K562 (cell line): ENCODE data around the gene MTMR3. TPM values are rescaled to one million over a fixed set of nuclear protein-coding genes. Genes with fewer than 3 reads are reported as not detected.

Experiments used
- ATAC-seq: fragments of 200-7000 bp; cut with Tn5 transposase; 3 replicates; pipeline ENCODE4 v1.9.1; 2020; ENCODE audit warnings: moderate library complexity
- BruUV-seq: library from RNA; stranded (reverse); fragments of 400-500 nt; replicated peaks from 2 replicates; lab custom pipeline; 2021; lab: Mats Ljungman, UMichigan
- CTCF ChIA-PET: fragments of 300-600 bp; formaldehyde crosslinking; extraction: SDS; loops from one replicate; lab custom pipeline; 2021; ENCODE audit warnings: low intra/inter-chr PET ratio; lab: Yijun Ruan, JAX
- POLR2A ChIA-PET: fragments of 300-600, 350-650 bp; sonication (Branson Sonifier 250); formaldehyde crosslinking; extraction: SDS; loops from one replicate; lab custom pipeline; 2021; ENCODE audit warnings: antibody characterized with exemption, inconsistent platforms; lab: Yijun Ruan, JAX
- DNase-seq, 4 experiments: peaks; one replicate each; pipeline versions ENCODE4 v3.0.0 to v3.0.0-alpha.2; 2011 to 2018; ENCODE audit warnings: low spot score in 3 of 4, mixed read lengths in 3 of 4; ENCODE audit errors: extremely low read depth in 1 of 4
- FAIRE-seq: peaks from 2 replicates; lab custom pipeline; 2011; peaks lifted over from hg19 to GRCh38; lab: Jason Lieb, UNC
- H2AFZ ChIP-seq: 2 replicates; pipeline ENCODE4 v1.6.0; 2011; ENCODE audit warnings: low read depth, low read length, control low read depth, inconsistent platforms
- H3K27ac ChIP-seq: fragments of 200-600 bp; 3 replicates; pipeline ENCODE4 v1.8.0; 2011; ENCODE audit warnings: low read depth, mild to moderate bottlenecking, control low read depth, inconsistent platforms, low read length, moderate library complexity, mixed read lengths; ENCODE audit errors: extremely low read depth
- H3K27me3 ChIP-seq, 2 experiments: fragments of 300-600 bp in 1 of 2; 2 replicates in 1 of 2; 3 replicates in 1 of 2; pipeline versions ENCODE4 v1.6.0 to v1.8.0; 2011; ENCODE audit warnings: inconsistent platforms in 2 of 2, low read length in 2 of 2, mild to moderate bottlenecking in 1 of 2, mixed read lengths in 1 of 2, moderate library complexity in 1 of 2; ENCODE audit not compliant: control insufficient read depth in 2 of 2, insufficient read depth in 2 of 2
- H3K36me3 ChIP-seq: fragments of 300-600 bp; 3 replicates; pipeline ENCODE4 v1.8.0; 2011; ENCODE audit warnings: mild to moderate bottlenecking, low read length, inconsistent platforms; ENCODE audit not compliant: control insufficient read depth, insufficient read depth
- H3K4me1 ChIP-seq, 2 experiments: fragments of 200-600 bp in 1 of 2; replicated peaks in 1 of 2; 2 replicates in 1 of 2; 3 replicates in 1 of 2; pipeline versions ENCODE4 v1.5.1 to v1.8.0; 2011; ENCODE audit warnings: inconsistent platforms in 2 of 2, low read length in 2 of 2, mild to moderate bottlenecking in 1 of 2, mixed read lengths in 1 of 2, moderate library complexity in 1 of 2; ENCODE audit not compliant: control insufficient read depth in 2 of 2, insufficient read depth in 2 of 2
- H3K4me2 ChIP-seq: 2 replicates; pipeline ENCODE4 v1.6.1; 2011; ENCODE audit warnings: low read length, control low read depth, inconsistent platforms, mixed read lengths; ENCODE audit not compliant: insufficient read depth
- H3K4me3 ChIP-seq: fragments of 200-600 bp; sonication (generic), shearing (Covaris generic); 2 replicates; pipeline ENCODE4 v1.5.1; 2016; ENCODE audit warnings: control low read depth, inconsistent platforms
- H3K79me2 ChIP-seq: fragments of 200-600 bp; 3 replicates; pipeline ENCODE4 v1.8.0; 2011; ENCODE audit warnings: low read length, inconsistent platforms; ENCODE audit not compliant: control insufficient read depth, insufficient read depth
- H3K9ac ChIP-seq, 2 experiments: 2 replicates each; pipeline versions ENCODE4 v1.6.0 to v1.6.1; 2011; ENCODE audit warnings: low read depth in 2 of 2, low read length in 2 of 2, control low read depth in 1 of 2, inconsistent platforms in 1 of 2, mild to moderate bottlenecking in 1 of 2, mixed read lengths in 1 of 2; ENCODE audit not compliant: insufficient read depth in 1 of 2
- H3K9me1 ChIP-seq: one replicate; pipeline ENCODE4 v1.6.0; 2011; ENCODE audit warnings: inconsistent platforms, mild to moderate bottlenecking, low read length, moderate library complexity; ENCODE audit not compliant: control insufficient read depth, insufficient read depth
- H3K9me3 ChIP-seq: replicated peaks from 2 replicates; pipeline ENCODE4 v1.5.1; 2011; ENCODE audit warnings: low read depth, low read length, inconsistent platforms; ENCODE audit not compliant: control insufficient read depth, insufficient read depth
- H4K20me1 ChIP-seq: replicated peaks from 2 replicates; pipeline ENCODE4 v1.6.1; 2011; ENCODE audit warnings: low read length, inconsistent platforms, mixed read lengths; ENCODE audit not compliant: control insufficient read depth, insufficient read depth
- ATF3 ChIP-seq, 2 experiments: fragments of 450-650 bp in 1 of 2; sonication (generic) in 1 of 2; formaldehyde crosslinking in 1 of 2; IDR thresholded peaks in 1 of 2; conservative IDR thresholded peaks in 1 of 2; 2 replicates each; pipeline versions ENCODE4 v1.6.1 to v1.8.1; 2016 to 2023; ENCODE audit warnings: mild to moderate bottlenecking in 2 of 2, moderate library complexity in 2 of 2, inconsistent platforms in 1 of 2, missing genetic modification reagents in 1 of 2
- BRCA1 ChIP-seq, 2 experiments: fragments of 450-650 bp in 1 of 2; sonication (generic) in 1 of 2; formaldehyde crosslinking in 1 of 2; IDR thresholded peaks; 2 replicates each; pipeline versions ENCODE4 v1.5.0 to v1.6.1; 2017 to 2020; ENCODE audit warnings: mild to moderate bottlenecking in 1 of 2, missing genetic modification reagents in 1 of 2
- CREB3 ChIP-seq: fragments of 450-650 bp; conservative IDR thresholded peaks from 2 replicates; pipeline ENCODE4 v1.6.1; 2016; ENCODE audit warnings: missing genetic modification characterization, low read depth, mild to moderate bottlenecking, missing compliant biosample characterization, moderate library complexity
- POLR2AphosphoS5 ChIP-seq: IDR thresholded peaks from 2 replicates; pipeline ENCODE4 v1.6.1; 2011; ENCODE audit warnings: mild to moderate bottlenecking, low read depth, low read length, moderate library complexity; ENCODE audit not compliant: control insufficient read depth, insufficient read depth
- RCOR1 ChIP-seq, 2 experiments: IDR thresholded peaks; 2 replicates each; pipeline ENCODE4 v1.6.1; 2012; ENCODE audit warnings: low read depth in 2 of 2, low read length in 2 of 2, borderline replicate concordance in 1 of 2, improper control_type of control experiment in 1 of 2
- SMARCE1 ChIP-seq: fragments of 450-650 bp; IDR thresholded peaks from 2 replicates; pipeline ENCODE4 v1.7.1; 2016; ENCODE audit warnings: mild to moderate bottlenecking
- TEAD4 ChIP-seq, 2 experiments: sonication (generic) in 1 of 2; formaldehyde crosslinking in 1 of 2; IDR thresholded peaks; 2 replicates each; pipeline versions ENCODE4 v1.6.1 to v1.8.0; 2012 to 2022; ENCODE audit warnings: borderline replicate concordance in 1 of 2, inconsistent platforms in 1 of 2, low read length in 1 of 2, mild to moderate bottlenecking in 1 of 2, missing genetic modification reagents in 1 of 2
- ZBTB5 ChIP-seq: fragments of 450-650 bp; IDR thresholded peaks from 2 replicates; pipeline ENCODE4 v1.6.1; 2017; ENCODE audit warnings: antibody characterized with exemption
- ZEB2 ChIP-seq: fragments of 450-650 bp; IDR thresholded peaks from 2 replicates; pipeline ENCODE4 v1.6.1; 2016
- WGBS: fragments of 100-300 bp; shearing (Covaris generic); methylation state at CpG from one replicate; pipeline ENCODE4 v1.1.6; 2016; ENCODE audit warnings: low coverage, mixed read lengths; ENCODE audit not compliant: insufficient coverage; ENCODE audit errors: missing lambda C conversion rate; 5-methylcytosine and 5-hydroxymethylcytosine counted together
- in situ Hi-C: fragments of 300-500 bp; cut with MboI; formaldehyde crosslinking; loops from 4 replicates; pipeline ENCODE4 v1.15.0; 2018; ENCODE audit warnings: inconsistent platforms, mixed read lengths
- intact Hi-C: fragments of 100-400 bp; cut with micrococcal nuclease; formaldehyde crosslinking; loops from 2 replicates; pipeline ENCODE4 v1.14.2; 2022
- polyA plus RNA-seq, 8 experiments: library from polyadenylated mRNA; depleted of rRNA in 4 of 8; stranded (reverse) in 5 of 8; unstranded in 3 of 8; fragments of >200 nt; fragmentation: Nextera tagmentation in 2 of 8; fragmentation: Illumina TruSeq in 1 of 8; extraction: Ambion mirVana in 2 of 8; extraction: Trizol in 1 of 8; gene quantifications; 2 replicates each; pipeline versions ENCODE4 v1.2.1 to v1.2.3, GENCODE V29; 2011 to 2014; ENCODE audit warnings: inconsistent platforms in 1 of 8, missing spikeins in 1 of 8
- total RNA-seq, 7 experiments: library from RNA; depleted of rRNA in 6 of 7; stranded (reverse); fragments of >200 nt in 6 of 7; fragmentation: Illumina TruSeq in 2 of 7; extraction: Trizol in 2 of 7; gene quantifications; 2 replicates each; pipeline versions ENCODE4 v1.2.1 to v1.2.3, GENCODE V29; 2011 to 2021; ENCODE audit warnings: low replicate concordance in 1 of 7
- TF ChIP-seq, protein P1 (sequence below): fragments of 450-650 bp; conservative IDR thresholded peaks from 2 replicates; pipeline ENCODE4 v1.6.1; 2016; ENCODE audit warnings: missing genetic modification characterization, low read depth, mild to moderate bottlenecking, control low read depth, missing compliant biosample characterization
- TF ChIP-seq, protein P2 (sequence below): fragments of 450-650 bp; IDR thresholded peaks from 2 replicates; pipeline ENCODE4 v1.6.1; 2016

The MTMR3 gene
- total and polyA plus RNA-seq, 9 of the 15 experiments (the other 6 are each of a cell fraction or from before 2014, with no cell fraction given) = 1.6 to 13.7 (median 7.9) TPM

DNA sequence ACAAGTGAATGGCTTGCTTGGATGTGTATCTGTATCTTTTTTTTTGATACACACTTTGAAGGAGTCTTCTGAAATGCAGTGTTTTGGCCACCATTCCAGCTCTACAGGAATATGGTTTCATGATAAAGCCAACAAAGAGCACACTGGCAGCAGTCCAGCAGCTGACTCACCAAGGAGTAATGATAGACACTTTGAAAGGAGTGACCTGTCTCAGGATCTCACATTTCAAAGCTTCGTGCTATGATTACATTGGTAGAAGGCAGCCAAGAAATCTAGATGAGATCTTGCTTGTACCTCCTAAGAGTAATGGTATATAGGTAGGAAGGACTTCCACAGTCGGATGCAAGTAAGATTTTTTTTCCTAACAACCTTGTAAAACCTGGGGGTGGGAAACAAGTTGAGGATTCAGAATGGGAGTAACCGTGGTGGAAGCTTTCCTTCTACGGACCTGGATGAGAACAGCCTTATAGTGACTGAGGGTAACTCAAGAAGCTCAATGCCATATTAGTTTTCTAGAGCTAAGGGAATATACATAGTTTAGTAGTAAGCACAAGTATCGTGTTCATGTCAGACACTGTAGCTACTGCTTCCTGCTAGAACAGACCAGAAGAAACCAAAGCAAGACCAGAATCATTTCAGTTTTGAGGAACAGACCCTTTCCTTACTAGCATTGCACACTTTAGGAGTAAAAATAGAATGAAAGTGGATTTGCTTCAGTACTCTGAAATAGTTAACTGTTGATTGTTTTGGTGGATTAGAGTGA, 25.0 kb downstream of the MTMR3 start:
- peaks cover 3% of the 10 kb centered on the region for H3K9me1 ChIP-seq
- ChIA-PET POLR2A (interaction anchor here (0.6 to 1.8 kb wide), 9 partner anchors 9 to 59 kb away, joined by 3 to 8 read pairs (median 4); partner anchors contain the start of gene MTMR3), CTCF (no interaction called here)
- H3K36me3 ChIP-seq = no peaks in the 10 kb centered on the region
- no TSS peak for BruUV-seq
- peak; percentile 93 for ATAC-seq
- H3K9me3 ChIP-seq = no peaks in the 10 kb centered on the region
- no peaks in the 10 kb centered on the region for H4K20me1 ChIP-seq
- H3K4me2 ChIP-seq = peak overlapping the region; percentile 62
- FAIRE-seq = peak; percentile 98
- intact Hi-C loops = no loop called here
- H3K4me1 ChIP-seq = peaks cover 13 to 14% of the 10 kb centered on the region in 2 experiments; a peak in 4 of 5 replicates
- H3K27ac ChIP-seq = peak overlapping the region; percentile 77
- peak overlapping the region; percentile 61 for H2AFZ ChIP-seq
- in situ Hi-C loops = no loop called here
- peaks cover 70% of the 10 kb centered on the region for H3K79me2 ChIP-seq
- WGBS = 0% methylated on average over 5 of the region's 5 CpGs
- H3K27me3 ChIP-seq = no peaks in the 10 kb centered on the region
- DNase-seq = peak; percentile 48 to 93 (median 68)
- peak overlapping the region; percentile 1; the same call in 1 of the 2 replicates for H3K4me3 ChIP-seq
- H3K9ac ChIP-seq = peak overlapping the region in 1 of 2 experiments; percentile 54; a peak in 2 of 4 replicates
- TF ChIP-seq POLR2AphosphoS5 (0 out of 2 replicates have a peak, but pooled peaks have one; percentile 31), ZBTB5 (peak; percentile 95), ATF3 (IDR thresholded peaks at IDR 0.05) (peak; percentile 94), ATF3 (CRISPR knock-in tag; conservative IDR thresholded peaks at IDR 0.05) (peak; percentile 70; the same call in 1 of the 2 replicates), BRCA1 (IDR thresholded peaks at IDR 0.05) (no peak), BRCA1 (CRISPR knock-in tag; IDR thresholded peaks at IDR 0.05) (no peak), RCOR1 (IDR thresholded peaks at IDR 0.05; ENCODE audit: borderline replicate concordance in 1 of 2, low read depth in 2 of 2, low read length in 2 of 2) (peak in 1 of 2 experiments; percentile 58; a peak in 1 of 4 replicates), TEAD4 (IDR thresholded peaks at IDR 0.05; ENCODE audit: low read length) (peak; percentile 62), TEAD4 (CRISPR knock-in tag; IDR thresholded peaks at IDR 0.05; ENCODE audit: borderline replicate concordance) (no peak), CREB3 (no peak), SMARCE1 (peak; percentile 75; the same call in 1 of the 2 replicates), ZEB2 (peak; percentile 68; the same call in 1 of the 2 replicates)
- TF ChIP-seq, protein P1, sequence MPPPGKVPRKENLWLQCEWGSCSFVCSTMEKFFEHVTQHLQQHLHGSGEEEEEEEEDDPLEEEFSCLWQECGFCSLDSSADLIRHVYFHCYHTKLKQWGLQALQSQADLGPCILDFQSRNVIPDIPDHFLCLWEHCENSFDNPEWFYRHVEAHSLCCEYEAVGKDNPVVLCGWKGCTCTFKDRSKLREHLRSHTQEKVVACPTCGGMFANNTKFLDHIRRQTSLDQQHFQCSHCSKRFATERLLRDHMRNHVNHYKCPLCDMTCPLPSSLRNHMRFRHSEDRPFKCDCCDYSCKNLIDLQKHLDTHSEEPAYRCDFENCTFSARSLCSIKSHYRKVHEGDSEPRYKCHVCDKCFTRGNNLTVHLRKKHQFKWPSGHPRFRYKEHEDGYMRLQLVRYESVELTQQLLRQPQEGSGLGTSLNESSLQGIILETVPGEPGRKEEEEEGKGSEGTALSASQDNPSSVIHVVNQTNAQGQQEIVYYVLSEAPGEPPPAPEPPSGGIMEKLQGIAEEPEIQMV = peak; percentile 97
- TF ChIP-seq, protein P2, sequence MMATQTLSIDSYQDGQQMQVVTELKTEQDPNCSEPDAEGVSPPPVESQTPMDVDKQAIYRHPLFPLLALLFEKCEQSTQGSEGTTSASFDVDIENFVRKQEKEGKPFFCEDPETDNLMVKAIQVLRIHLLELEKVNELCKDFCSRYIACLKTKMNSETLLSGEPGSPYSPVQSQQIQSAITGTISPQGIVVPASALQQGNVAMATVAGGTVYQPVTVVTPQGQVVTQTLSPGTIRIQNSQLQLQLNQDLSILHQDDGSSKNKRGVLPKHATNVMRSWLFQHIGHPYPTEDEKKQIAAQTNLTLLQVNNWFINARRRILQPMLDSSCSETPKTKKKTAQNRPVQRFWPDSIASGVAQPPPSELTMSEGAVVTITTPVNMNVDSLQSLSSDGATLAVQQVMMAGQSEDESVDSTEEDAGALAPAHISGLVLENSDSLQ = peak; percentile 97
